H9 (cell line): ENCODE data around the gene CACNG6. TPM values are rescaled to one million over a fixed set of nuclear protein-coding genes. Genes with fewer than 3 reads are reported as not detected.

ENCODE experiments used
- DNase-seq: peaks from one replicate; pipeline ENCODE4 v3.0.0-alpha.2; 2017
- H2AFZ ChIP-seq: one replicate; pipeline ENCODE4 v1.6.1; 2013; ENCODE audit warnings: mild to moderate bottlenecking, low read length, control low read depth, moderate library complexity
- H2AK5ac ChIP-seq: 2 replicates; pipeline ENCODE4 v1.6.1; 2013; ENCODE audit warnings: low read length, control low read depth, mixed read lengths; ENCODE audit not compliant: insufficient read length
- H2BK120ac ChIP-seq: one replicate; pipeline ENCODE4 v1.6.1; 2013; ENCODE audit warnings: low read depth, mild to moderate bottlenecking, low read length, control low read depth, inconsistent platforms; ENCODE audit not compliant: poor library complexity, severe bottlenecking
- H2BK12ac ChIP-seq: 2 replicates; pipeline ENCODE4 v1.6.1; 2013; ENCODE audit warnings: low read length, control low read depth, mixed read lengths, low read depth; ENCODE audit not compliant: insufficient read length
- H2BK15ac ChIP-seq: 2 replicates; pipeline ENCODE4 v1.6.1; 2013; ENCODE audit warnings: low read depth, low read length, control low read depth
- H2BK20ac ChIP-seq: one replicate; pipeline ENCODE4 v1.6.1; 2013; ENCODE audit warnings: low read depth, mild to moderate bottlenecking, low read length, control low read depth, inconsistent platforms; ENCODE audit not compliant: poor library complexity, severe bottlenecking
- H2BK5ac ChIP-seq: 2 replicates; pipeline ENCODE4 v1.6.1; 2013; ENCODE audit warnings: low read length, control low read depth, mixed read lengths; ENCODE audit not compliant: insufficient read length
- H3K14ac ChIP-seq: 2 replicates; pipeline ENCODE4 v1.6.1; 2013; ENCODE audit warnings: low read length, control low read depth; ENCODE audit not compliant: insufficient read depth
- H3K18ac ChIP-seq: 2 replicates; pipeline ENCODE4 v1.6.1; 2013; ENCODE audit warnings: low read depth, mild to moderate bottlenecking, mixed read lengths, low read length, control low read depth; ENCODE audit not compliant: insufficient read length
- H3K23ac ChIP-seq: 2 replicates; pipeline ENCODE4 v1.6.1; 2013; ENCODE audit warnings: low read length, control low read depth, mixed read lengths, low read depth; ENCODE audit not compliant: insufficient read length
- H3K23me2 ChIP-seq: 2 replicates; pipeline ENCODE4 v1.6.1; 2013; ENCODE audit warnings: low read depth, mild to moderate bottlenecking, mixed read lengths, low read length, control low read depth; ENCODE audit not compliant: insufficient read length, poor library complexity, severe bottlenecking
- H3K27ac ChIP-seq: 2 replicates; pipeline ENCODE4 v1.5.1; 2013; ENCODE audit warnings: low read length, control low read depth, mixed read lengths, low read depth; ENCODE audit not compliant: insufficient read length
- H3K27me3 ChIP-seq: 2 replicates; pipeline ENCODE4 v1.6.1; 2013; ENCODE audit warnings: low read length, control low read depth, inconsistent platforms; ENCODE audit not compliant: insufficient read depth
- H3K4ac ChIP-seq: 2 replicates; pipeline ENCODE4 v1.6.1; 2013; ENCODE audit warnings: low read depth, mild to moderate bottlenecking, control low read depth, inconsistent platforms, low read length, moderate library complexity
- H3K4me1 ChIP-seq: 2 replicates; pipeline ENCODE4 v1.6.1; 2013; ENCODE audit warnings: low read length, control low read depth, inconsistent platforms; ENCODE audit not compliant: insufficient read depth
- H3K4me2 ChIP-seq: 2 replicates; pipeline ENCODE4 v1.6.1; 2013; ENCODE audit warnings: low read length, control low read depth, mixed read lengths; ENCODE audit not compliant: insufficient read length, insufficient read depth
- H3K56ac ChIP-seq: 2 replicates; pipeline ENCODE4 v1.6.1; 2013; ENCODE audit warnings: low read depth, mild to moderate bottlenecking, mixed read lengths, low read length, control low read depth; ENCODE audit not compliant: insufficient read length
- H3K79me1 ChIP-seq: 2 replicates; pipeline ENCODE4 v1.6.1; 2013; ENCODE audit warnings: low read depth, mild to moderate bottlenecking, moderate library complexity, low read length, control low read depth, inconsistent platforms; ENCODE audit not compliant: insufficient read depth, poor library complexity, severe bottlenecking
- H3K79me2 ChIP-seq: 2 replicates; pipeline ENCODE4 v1.6.1; 2013; ENCODE audit warnings: low read length, control low read depth, inconsistent platforms; ENCODE audit not compliant: insufficient read depth
- H3K9ac ChIP-seq: 2 replicates; pipeline ENCODE4 v1.6.1; 2013; ENCODE audit warnings: low read length, control low read depth, mixed read lengths; ENCODE audit not compliant: insufficient read length; ENCODE audit errors: extremely low read depth
- H3K9me3 ChIP-seq: one replicate; pipeline ENCODE4 v1.6.1; 2013; ENCODE audit warnings: low read depth, low read length, inconsistent platforms; ENCODE audit not compliant: control insufficient read depth
- H3T11ph ChIP-seq: one replicate; pipeline ENCODE4 v1.6.1; 2013; ENCODE audit warnings: mild to moderate bottlenecking, low read length, control low read depth, inconsistent platforms
- H4K20me1 ChIP-seq: one replicate; pipeline ENCODE4 v1.6.1; 2013; ENCODE audit not compliant: control insufficient read depth, insufficient read length, insufficient read depth
- H4K5ac ChIP-seq: 2 replicates; pipeline ENCODE4 v1.6.1; 2013; ENCODE audit warnings: low read depth, mild to moderate bottlenecking, mixed read lengths, low read length, control low read depth; ENCODE audit not compliant: insufficient read length
- H4K8ac ChIP-seq: replicated peaks from 2 replicates; pipeline ENCODE4 v1.6.1; 2013; ENCODE audit warnings: low read length, control low read depth, mixed read lengths, low read depth; ENCODE audit not compliant: insufficient read length
- H4K91ac ChIP-seq: 2 replicates; pipeline ENCODE4 v1.6.1; 2013; ENCODE audit warnings: low read depth, mild to moderate bottlenecking, moderate library complexity, mixed read lengths, low read length, control low read depth; ENCODE audit not compliant: insufficient read length
- H3K27ac Mint-ChIP-seq, 3 experiments: 2 replicates in 2 of 3; 3 replicates in 1 of 3; pipeline ENCODE4 v1.8.0; 2020 to 2021; ENCODE audit warnings: mixed read lengths in 3 of 3, mild to moderate bottlenecking in 1 of 3, moderate library complexity in 1 of 3
- H3K27me3 Mint-ChIP-seq: 2 replicates; pipeline ENCODE4 v1.8.0; 2021; ENCODE audit warnings: low read depth, mild to moderate bottlenecking, moderate library complexity, mixed read lengths
- H3K36me3 Mint-ChIP-seq, 3 experiments: 2 replicates in 2 of 3; 3 replicates in 1 of 3; pipeline ENCODE4 v1.8.0; 2020 to 2021; ENCODE audit warnings: low read depth in 3 of 3, mixed read lengths in 3 of 3; ENCODE audit not compliant: insufficient read depth in 1 of 3
- H3K4me1 Mint-ChIP-seq, 2 experiments: 2 replicates each; pipeline ENCODE4 v1.8.0; 2020; ENCODE audit warnings: mixed read lengths in 2 of 2
- H3K4me3 Mint-ChIP-seq, 2 experiments: 2 replicates in 1 of 2; 3 replicates in 1 of 2; pipeline ENCODE4 v1.8.0; 2020 to 2021; ENCODE audit warnings: mild to moderate bottlenecking in 2 of 2, mixed read lengths in 2 of 2, moderate library complexity in 1 of 2
- H3K9me3 Mint-ChIP-seq, 2 experiments: 2 replicates in 1 of 2; 3 replicates in 1 of 2; pipeline ENCODE4 v1.8.0; 2020; ENCODE audit warnings: mild to moderate bottlenecking in 2 of 2, mixed read lengths in 2 of 2, moderate library complexity in 1 of 2
- CTCF ChIP-seq: fragments of 200-600 bp; sonication (generic); conservative IDR thresholded peaks from 3 replicates; pipeline ENCODE4 v1.8.0; 2021; ENCODE audit warnings: antibody characterized with exemption, mild to moderate bottlenecking
- WGBS: extraction: QIAGEN DNeasy Blood & Tissue Kit; methylation state at CpG from one replicate; pipeline ENCODE4 v1.1.7; 2013; ENCODE audit warnings: missing lambda C conversion rate, low lambda C conversion rate, mixed read lengths; ENCODE audit not compliant: insufficient read length; ENCODE audit errors: extremely low coverage; 5-methylcytosine and 5-hydroxymethylcytosine counted together
- total RNA-seq: library from RNA; stranded (reverse); gene quantifications from 2 replicates; pipeline ENCODE4 v1.2.1, GENCODE V29; 2021

The CACNG6 gene
- total RNA-seq, 1 experiment from 2014 or later: 1.6 TPM

GRCh38 chr19:53977991-53978731, 13.3 kb upstream of the CACNG6 start:
- no peak overlapping the region for H3K27ac ChIP-seq
- peak overlapping the region; percentile 81 for H3K4me2 ChIP-seq
- no peaks in the 10 kb centered on the region for H4K20me1 ChIP-seq
- Mint-ChIP-seq H3K4me1 (peaks cover 12 to 18% of the 10 kb centered on the region in 2 experiments), H3K27ac (peak overlapping the region; percentile 91 to 98 (median 95); a peak in 6 of 7 replicates), H3K36me3 (no peaks in the 10 kb centered on the region; a peak in 2 of 7 replicates), H3K4me3 (peak overlapping the region; percentile 73 to 96), H3K27me3 (peaks cover 13% of the 10 kb centered on the region), H3K9me3 (no peaks in the 10 kb centered on the region; a peak in 1 of 5 replicates)
- no peak overlapping the region for H3K56ac ChIP-seq
- no peak for TF ChIP-seq CTCF
- DNase-seq: peak; percentile 99
- H3K4ac ChIP-seq: no peak overlapping the region
- H3T11ph ChIP-seq: no peak overlapping the region
- no peaks in the 10 kb centered on the region for H3K79me2 ChIP-seq
- peaks cover 2% of the 10 kb centered on the region; the same call in 1 of the 2 replicates for H3K4me1 ChIP-seq
- H4K91ac ChIP-seq: no peak overlapping the region
- no CpG with 5 or more reads among the region's 54 CpGs for WGBS
- H3K79me1 ChIP-seq: no peaks in the 10 kb centered on the region
- H2BK120ac ChIP-seq: no peak overlapping the region
- H4K5ac ChIP-seq: no peak overlapping the region
- no peak overlapping the region for H3K14ac ChIP-seq
- H4K8ac ChIP-seq: no peak overlapping the region
- H3K27me3 ChIP-seq: no peaks in the 10 kb centered on the region
- no peak overlapping the region for H2BK15ac ChIP-seq
- H2BK5ac ChIP-seq: no peak overlapping the region
- H3K9ac ChIP-seq: no peak overlapping the region
- peaks cover 24% of the 10 kb centered on the region for H3K23me2 ChIP-seq
- H3K18ac ChIP-seq: peak overlapping the region; percentile 58
- H2BK20ac ChIP-seq: no peak overlapping the region
- H3K9me3 ChIP-seq: no peaks in the 10 kb centered on the region
- no peak overlapping the region for H2BK12ac ChIP-seq
- H2AFZ ChIP-seq: no peak overlapping the region
- H2AK5ac ChIP-seq: no peak overlapping the region
- no peak overlapping the region for H3K23ac ChIP-seq
